IPS-11a (cell line): Measurements from ENCODE around the gene PTPA.

Experiments
- H3K4me3 ChIP-seq: one replicate; pipeline ENCODE4 v1.5.1; 2013; ENCODE audit warnings: low read depth, low read length, control low read depth

PTPA gene

DNA sequence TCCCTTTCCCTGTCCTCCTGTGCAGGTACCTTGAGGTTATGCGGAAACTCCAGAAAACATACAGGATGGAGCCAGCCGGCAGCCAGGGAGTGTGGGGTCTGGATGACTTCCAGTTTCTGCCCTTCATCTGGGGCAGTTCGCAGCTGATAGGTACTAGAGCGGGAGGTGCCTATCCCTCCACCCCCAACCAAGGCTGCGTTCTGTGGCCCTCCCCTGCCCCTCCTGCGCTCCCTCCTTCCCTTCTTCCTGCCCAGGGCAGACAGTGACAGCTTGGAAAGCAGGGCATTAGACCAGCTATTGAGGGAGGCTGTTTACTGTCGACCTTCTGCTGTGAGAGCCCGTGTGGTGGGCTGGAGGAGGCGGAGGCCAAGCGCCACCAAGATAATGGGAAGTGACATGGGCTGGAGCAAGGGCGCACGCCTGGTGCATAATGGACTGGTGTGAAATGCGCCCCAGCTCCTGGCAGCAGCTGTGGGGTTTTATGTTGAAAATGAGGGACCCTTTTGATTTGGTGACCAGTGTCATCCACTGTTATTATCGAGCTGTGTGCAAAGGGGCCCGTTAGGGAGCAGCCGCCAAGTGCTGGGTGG, 25.3 kb downstream of the PTPA start:
- H3K4me3 ChIP-seq: no peak overlapping the region

DNA sequence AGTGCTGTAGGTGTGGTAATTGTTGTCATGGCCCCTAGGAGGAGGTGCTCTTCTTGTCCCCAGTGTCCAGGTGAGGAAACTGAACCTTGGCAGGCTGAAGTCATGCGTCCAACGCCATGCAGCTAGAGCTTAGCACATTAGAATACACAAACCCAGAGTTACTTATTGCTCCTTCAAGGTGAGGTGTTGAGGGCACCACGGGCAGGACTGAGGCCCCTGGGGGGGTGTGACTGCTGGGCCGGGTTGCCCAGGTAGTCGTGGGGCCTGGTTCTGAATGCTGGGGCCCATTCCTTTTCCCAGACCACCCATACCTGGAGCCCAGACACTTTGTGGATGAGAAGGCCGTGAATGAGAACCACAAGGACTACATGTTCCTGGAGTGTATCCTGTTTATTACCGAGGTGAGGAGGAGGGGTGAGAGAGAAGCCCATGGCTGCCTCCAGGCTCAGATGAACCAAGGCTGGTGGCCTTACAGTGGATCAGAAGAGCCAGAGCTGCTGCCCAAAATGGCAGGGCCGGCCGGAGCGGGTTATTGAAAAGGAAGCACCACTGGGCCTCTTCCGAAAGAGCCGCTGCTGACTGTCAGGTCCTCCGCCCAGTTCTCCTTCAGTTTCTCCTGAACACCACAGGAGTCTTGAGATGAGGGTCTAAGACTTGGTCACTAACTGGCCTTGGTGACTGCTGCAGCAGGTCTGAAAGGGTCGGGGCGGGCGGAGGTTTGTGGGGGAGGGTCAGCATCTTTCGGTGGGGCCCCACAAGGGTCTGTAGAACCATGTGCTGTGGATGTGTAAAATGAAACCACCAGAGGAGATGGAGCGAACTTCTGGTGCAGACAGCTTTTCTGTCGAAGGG, 26.3 kb downstream of the PTPA start:
- no peak overlapping the region for H3K4me3 ChIP-seq

DNA sequence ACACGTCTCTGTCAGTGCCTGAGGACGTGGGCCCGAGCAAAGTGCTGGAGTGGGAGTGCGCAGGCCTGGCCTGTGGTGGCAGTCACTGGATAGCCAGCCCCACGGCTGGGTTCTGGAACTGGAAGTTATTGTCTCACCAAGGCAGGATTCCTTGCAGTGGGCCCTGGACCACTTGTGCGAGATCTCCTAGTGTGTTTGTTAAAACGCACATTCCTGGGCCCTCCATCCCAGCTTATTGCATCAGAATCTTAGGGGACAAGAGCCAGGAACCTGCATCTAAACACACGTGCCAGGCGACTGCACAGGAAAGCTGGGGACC, 26.9 kb downstream of the PTPA start:
- no peak overlapping the region for H3K4me3 ChIP-seq

DNA sequence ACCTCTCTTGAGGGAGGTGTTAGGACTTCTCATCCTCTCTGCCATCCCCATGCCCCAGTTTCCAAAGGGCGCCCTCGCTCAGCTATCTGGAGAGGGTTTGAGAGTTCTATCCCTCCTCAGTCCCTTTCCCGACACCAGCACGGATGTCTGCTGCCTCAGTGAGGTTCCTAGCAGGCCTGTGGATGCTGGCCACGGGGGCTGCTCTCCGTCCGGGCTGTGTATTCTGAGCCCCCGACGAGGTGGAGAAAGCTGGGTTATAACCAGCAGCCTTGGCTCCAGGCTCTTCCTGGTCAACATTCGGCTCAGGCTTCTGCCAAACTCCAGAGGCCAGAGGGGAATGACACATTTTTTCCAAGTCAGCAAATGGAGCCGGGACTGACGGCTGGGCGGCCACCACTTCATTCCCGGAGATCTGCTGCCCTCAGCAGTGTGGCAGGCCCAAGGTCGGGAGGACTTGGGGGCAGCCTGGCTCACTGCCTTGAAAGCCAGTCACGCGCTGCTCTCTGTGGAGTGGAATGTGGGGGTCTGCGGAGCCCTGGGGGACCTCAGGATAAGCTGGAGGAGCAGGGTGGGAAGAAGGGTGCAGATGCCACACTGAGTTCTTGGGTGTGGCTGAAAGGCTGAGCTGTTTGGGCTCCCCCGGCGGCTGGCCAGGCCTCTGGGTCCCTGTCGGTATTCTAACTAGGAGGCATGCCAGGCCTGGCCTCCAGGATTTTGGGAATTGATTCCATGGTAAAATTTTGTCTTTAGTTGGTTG, 27.4 kb downstream of the PTPA start:
- no peak overlapping the region for H3K4me3 ChIP-seq

GRCh38 chr9:129139233-129139992, 28.2 kb downstream of the PTPA start:
- no peak overlapping the region for H3K4me3 ChIP-seq

- peak overlapping the region; percentile 13 for H3K4me3 ChIP-seq
These were observed 28.8 kb downstream of the PTPA start for GRCh38 chr9:129139993-129140396.

GRCh38 chr9:129140397-129141065, 29.3 kb downstream of the PTPA start:
- H3K4me3 ChIP-seq: peak overlapping the region; percentile 13

GRCh38 chr9:129141066-129142041, 30.1 kb downstream of the PTPA start:
- no peak overlapping the region for H3K4me3 ChIP-seq

- no peak overlapping the region for H3K4me3 ChIP-seq
These were observed 31.1 kb downstream of the PTPA start for GRCh38 chr9:129142138-129142935.

DNA sequence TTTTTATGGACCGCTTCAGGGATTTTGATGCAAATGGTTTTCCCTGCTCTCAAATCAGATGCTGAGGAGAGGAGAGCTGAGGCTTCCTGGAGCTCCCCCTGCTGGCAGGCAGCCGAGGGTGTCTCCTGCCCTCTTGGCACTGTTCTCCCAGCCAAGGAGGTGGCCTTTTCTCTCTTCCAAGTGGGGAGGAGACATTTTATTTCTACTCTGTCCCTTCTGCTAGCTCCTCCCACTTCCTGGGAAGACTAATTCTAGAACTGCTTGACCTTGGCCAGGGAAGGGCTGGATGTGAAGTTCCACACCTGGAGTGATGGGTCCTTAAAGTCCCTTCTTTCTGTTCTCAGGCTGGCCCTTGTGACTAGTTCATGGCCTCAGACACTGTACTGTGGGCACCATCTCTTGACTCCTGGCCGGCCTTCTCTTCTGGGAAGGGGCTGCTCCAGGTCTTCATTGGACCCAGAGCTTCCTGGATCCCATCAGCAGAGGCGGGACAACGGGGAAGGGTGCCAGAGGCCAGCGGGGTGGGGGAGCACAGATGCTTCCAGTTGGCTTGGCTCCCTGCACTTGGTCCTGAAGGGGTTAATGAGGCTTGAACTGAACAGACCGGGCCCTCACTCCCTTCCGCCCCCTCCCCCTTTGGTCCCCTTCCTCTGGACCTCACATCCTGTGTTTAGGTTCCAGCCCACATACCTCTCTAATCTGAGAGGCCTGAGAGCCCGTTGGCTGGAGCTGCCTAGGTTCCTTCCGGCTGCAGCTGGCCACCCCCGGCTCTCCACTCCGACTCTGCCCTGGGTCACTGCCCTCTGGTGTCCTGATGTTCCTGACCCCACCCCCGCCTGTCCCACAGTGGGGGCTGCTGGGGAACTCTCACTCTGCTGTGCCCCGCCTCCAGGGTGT, 32.1 kb downstream of the PTPA start:
- H3K4me3 ChIP-seq: no peak overlapping the region

DNA sequence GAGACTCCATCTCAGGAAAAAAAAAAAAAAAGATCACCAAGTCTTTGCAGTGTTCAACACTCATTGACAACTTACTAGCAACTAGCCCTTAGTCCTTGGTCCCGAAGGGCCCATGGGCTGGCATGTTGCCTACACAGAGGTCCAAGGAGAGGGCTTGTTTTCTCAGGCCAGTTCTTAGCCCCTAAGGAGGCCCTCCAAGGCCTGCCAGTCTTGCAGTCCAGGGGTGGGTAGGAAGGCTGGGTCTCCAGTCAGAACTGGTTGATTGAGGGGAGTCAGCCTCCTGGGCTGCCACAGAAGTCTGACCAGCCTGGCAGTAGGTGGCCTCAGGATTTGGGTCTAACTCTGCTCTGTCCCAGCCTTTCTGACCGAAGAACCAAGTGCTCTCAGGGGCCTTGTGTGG, 34.1 kb downstream of the PTPA start:
- H3K4me3 ChIP-seq: no peak overlapping the region

DNA sequence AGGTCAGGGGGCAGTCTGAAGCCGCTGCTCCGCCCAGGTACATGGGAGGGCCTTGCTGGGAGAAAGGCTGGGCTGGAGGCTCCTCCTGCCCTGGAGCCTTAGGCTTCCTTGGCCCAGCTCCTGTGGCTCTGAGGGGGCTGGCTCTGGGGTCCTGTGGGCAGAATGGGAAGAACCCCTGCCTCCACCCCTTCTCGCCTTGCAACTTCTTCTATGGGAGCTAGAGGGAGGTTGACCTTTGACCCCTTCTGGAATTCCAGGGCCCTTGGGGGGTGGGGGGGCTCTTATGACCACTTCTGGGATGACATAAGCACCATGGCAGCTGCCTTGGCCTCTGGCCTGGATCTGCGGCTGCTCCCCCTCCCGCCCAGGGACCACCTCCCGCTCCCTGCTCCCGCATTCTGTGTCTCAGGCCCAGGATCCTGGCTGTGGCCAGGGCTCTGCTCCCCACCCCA, 34.7 kb downstream of the PTPA start:
- no peak overlapping the region for H3K4me3 ChIP-seq

DNA sequence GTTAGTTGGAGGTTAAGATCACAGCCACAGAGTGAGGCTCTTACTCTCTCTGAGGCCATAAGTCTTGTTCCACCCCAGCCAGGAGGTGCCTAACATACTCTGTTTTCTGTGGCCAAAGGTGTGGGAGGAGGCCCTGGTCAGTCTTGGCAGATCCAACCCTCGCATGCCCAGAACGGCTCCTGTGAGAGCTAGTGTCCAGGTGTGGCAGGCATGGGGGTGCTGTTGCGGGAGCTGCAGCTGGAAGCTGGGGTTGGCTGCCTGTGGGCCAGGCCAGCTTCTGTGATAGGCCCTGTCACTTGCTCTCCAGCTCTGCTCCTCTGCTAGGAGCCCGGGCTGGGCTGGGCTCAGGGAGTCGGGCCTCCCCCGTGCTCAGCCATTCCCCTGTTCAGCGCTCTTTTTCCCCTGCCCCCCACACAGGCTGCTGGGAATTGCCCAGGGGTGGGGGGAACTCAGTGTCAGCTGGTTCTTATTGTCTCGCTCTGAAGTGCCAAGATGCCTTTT, 35.3 kb downstream of the PTPA start:
- H3K4me3 ChIP-seq: no peak overlapping the region

GRCh38 chr9:129148463-129149204, 37.4 kb downstream of the PTPA start:
- no peak overlapping the region for H3K4me3 ChIP-seq

GRCh38 chr9:129149442-129149841, 38.2 kb downstream of the PTPA start:
- no peak overlapping the region for H3K4me3 ChIP-seq

GRCh38 chr9:129150122-129150521, 38.9 kb downstream of the PTPA start:
- no peak overlapping the region for H3K4me3 ChIP-seq
